NCI-H2081 (cell line): ENCODE results near the gene BPI.
"Not testable (repeated sequence)": the region's sequence is repeated elsewhere in the genome, so short reads cannot be mapped to it uniquely, and the experiment has no call there.

Experiments
- DNase-seq, 2 experiments: peaks; one replicate each; lab custom pipeline; 2025; lab: John Stamatoyannopoulos, UW

The BPI gene

DNA sequence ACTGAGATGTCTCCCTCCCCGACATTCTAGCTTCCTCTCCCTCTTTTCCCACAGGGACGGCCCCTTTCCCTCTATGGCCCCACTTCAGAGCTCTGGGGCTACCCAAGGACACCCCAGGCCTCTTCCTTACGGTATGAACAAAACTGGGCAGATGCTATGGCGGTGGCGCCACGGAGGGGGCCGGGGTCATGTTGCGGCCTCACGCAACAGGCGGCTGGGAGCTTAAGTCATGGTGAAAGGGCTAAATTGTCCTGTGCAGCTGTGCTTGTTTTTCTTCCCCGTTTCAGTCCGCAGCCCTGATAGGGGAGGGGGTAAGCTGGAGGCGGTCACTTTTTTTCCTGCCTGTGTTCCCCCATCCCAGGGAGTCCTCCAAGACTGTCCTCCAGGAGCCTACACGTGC is 25.8 kb upstream of the BPI start:
- no peak for DNase-seq

DNA sequence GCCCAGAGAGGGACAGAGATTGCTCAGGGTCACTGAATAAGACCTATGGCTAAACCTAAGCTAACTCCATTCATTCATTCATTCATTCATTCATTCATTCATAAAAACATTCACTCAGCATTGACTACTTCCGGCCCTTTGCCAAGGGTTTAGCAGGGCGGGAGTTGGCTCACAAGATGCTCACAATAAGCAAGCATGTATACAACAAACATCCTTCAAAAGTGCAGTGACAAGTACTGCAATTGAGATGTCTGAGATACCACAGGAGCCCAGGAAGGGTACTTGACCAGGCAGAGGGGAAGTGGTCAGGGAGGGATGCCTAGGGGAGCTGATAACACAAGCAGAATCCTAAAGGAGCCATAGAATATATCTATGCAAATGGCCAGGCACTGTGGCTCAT is 25.2 kb upstream of the BPI start:
- DNase-seq, result no peak

DNA sequence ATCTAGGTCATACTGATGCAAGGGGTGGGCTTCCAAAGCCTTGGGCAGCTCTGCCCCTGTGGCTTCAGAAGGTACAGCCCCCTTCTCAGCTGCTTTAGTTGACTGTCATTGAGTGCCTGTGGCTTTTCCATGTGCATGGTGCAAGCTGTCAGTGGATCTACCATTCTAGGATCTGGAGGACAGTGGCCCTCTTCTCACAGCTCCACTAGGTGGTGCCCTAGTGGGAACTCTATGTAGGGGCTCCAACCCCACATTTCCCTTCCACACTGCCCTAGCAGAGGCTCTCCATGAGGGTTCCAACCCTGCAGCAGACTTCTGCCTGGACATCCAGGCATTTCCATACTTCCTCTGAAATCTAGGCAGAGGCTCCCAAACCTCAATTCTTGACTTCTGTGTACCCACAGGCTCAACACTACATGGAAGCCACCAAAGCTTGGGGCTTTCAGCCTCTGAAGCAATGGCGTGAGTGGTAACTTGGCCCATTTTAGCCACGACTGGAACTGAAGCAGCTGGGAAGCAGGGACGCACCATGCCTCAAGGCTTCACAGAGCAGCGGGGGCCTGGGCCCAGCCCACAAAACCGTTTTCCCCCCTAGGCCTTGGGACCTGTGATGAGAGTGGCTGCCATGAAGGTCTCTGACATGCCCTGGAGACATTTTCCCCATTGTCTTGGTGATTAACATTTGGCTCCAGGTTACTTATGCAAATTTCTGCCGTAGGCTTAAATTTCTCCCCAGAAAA is 22.6 kb upstream of the BPI start:
- not testable (repeated sequence) for DNase-seq

DNA sequence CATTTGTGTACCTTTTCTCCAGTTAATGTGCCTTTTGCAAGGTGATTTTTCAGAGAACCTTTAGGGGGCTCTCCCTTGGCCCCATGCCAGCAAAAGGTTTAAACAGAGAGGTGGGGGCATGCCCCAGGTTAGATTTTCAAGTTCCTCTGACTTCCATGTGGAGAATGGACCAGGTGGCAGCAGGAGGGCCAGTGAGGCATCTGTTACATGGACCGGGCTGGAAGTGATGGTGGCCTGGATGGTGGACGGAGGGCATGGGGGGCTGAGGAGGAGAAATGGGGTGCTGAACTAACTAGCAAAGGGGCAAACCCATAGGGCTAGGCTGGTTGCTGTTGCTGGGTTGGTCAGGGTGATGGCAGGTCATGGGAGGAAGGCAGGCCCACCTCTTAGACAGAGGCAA is 20.7 kb upstream of the BPI start:
- DNase-seq, result no peak

DNA sequence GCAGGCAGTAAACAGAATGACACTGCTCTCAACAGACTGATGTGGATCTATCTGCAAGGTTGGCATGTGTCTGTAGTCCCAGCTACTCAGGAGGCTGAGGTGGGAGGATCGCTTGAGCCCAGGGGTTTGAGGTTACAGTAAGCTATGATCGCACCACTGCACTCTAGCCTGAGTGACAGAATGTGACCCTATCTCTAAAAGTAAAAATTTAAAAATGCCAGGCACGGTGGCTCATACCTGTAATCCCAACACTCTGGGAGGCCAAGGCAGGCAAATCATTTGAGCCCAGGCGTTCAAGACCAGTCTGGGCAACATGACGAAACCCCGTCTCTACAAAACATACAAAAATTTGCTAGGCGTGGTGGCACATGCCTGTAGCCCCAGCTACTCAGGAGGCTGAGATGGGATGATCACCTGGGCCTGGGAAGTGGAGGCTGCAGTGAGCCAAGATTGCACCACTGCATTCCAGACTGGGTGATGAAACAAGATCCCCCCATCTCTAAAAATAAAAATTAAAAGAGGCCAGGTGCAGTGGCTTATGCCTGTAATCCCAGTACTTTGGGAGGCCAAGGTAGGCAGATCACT is 19.8 kb upstream of the BPI start:
- DNase-seq, result not testable (repeated sequence)

DNA sequence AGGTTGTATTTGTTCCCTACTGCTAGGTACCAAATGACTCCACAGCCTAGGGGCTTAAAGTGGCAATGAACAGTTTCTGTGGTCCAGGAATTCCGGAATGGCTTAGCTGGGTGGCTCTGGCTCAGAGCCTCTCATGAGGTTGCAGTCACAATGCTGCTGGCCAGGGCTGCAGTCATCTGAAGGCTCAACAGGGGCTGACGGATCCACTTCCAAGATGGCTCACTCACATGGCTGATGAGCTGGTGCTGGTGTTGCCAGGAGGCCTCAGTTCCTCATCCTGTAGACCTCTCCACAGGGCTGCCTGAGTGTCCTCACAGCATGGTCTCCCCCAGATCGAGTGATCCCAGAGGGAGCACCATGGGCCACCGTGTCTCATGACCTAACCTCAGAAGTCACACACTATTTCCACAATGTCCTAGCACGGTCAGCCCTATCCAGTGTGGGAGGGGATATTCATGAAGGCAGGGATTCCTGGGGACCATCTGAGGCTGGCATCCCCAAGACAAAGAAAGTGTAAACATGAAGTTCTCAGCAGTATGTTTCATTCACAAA is 19.0 kb upstream of the BPI start:
- no peak for DNase-seq

DNA sequence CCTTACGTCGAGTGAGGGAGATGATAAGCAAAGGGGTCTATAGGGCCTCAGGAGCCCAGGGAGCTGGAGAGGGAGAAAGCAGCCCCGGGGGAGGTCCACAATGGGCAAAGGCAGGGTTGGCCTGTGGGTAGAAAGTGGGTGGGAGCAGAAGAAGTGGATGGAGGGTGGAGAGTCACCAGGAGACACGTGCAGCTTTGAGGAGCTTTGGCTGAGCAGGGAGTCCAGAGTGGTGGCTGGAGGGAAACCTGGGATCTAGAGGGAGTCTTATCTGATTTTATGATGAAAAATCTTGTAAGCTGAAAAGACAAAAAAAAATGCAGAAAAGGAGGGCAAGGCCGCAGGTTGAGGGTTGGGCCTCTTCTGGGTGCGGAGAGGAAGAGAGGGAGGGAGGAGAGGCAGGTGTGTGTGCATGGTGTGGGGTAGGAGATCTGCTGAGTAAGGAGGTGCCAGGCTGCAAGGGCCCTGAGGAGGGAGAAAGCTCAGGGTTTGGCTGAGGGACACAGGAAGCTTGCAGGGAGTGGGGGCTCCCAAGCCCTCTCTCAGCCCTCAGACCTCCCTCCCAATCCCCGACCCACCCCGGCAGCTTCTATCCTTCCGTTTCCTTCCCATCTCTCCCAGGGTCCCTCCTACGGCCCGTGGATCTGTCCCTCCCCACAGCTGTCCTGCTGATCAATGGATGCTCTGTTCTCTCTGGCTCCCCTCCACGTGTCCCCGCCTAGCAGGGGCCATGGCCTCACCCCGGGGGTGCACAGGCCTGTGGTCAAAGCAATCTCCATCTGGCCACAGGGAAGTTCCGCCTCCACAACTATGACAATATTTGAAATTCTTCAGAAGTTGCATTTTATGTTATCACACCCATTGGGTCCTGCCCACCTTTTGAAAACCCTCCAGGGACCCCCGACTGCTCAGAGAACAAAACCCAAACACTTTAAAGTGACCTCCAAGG is 17.1 kb upstream of the BPI start:
- DNase-seq, result no peak

DNA sequence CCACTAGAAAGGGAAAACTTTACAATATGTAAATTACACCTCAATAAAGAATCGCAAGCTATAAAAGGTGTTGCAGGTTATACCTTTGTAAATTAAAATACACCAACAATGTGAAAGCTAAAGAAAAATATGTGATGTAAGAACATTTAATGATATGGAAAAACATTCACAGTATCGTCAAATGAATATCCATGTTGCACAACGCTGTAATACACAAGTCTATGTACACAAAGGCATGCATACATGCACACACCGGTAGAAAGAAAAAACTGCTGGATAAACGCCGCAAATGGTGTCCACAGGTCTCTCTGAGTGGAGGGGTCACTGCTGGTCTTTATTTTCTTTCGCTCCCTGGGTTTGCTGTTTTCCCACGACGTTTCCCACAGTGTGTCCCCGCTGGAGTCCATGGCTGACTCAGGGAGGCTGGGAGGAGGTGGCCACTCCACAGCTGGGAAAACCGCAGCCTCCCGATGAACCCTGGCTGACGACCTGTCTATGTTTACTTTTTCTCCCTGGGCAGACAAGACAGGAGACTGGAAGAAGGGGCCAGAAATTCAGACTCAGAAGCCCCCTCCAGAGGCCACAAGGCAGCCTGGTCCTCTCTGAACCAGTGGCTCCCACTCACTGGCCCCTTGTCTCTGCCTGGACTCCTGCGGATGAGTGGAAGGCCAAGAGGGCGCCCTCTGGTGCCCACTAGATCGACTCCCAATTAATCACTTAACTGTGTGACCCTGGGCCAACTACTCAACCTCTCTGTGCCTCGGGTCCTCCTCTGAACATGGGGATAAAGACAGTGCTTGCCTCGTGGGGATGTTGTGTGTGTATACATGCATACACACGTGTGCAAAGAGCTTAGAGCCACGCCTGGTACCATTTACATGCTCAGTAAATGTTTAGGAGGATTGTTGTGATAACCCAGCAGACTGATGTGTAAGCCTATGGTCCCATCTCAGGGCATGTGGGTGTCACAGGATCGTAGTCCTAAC is 12.8 kb upstream of the BPI start:
- DNase-seq, result no peak

DNA sequence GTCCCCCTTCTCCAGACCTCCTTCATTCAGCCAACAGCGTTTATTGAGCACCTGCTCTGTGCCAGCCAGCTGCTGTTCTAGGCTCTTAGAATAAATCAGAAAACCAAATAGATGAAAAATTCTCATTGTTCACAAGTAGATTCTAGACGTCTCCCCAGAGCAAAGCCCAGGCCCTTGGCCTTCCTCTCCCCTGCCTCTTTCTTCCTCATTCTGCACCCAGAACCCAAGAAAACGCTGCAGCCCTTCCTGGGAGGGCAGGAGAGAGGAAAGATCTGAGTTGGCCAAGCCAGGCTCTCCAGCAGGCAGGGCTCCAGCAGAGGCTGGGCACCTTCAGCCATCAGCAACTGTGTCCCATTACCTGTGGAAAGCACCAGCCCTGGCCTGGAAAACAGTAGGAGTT is 12.0 kb upstream of the BPI start:
- DNase-seq, result no peak

DNA sequence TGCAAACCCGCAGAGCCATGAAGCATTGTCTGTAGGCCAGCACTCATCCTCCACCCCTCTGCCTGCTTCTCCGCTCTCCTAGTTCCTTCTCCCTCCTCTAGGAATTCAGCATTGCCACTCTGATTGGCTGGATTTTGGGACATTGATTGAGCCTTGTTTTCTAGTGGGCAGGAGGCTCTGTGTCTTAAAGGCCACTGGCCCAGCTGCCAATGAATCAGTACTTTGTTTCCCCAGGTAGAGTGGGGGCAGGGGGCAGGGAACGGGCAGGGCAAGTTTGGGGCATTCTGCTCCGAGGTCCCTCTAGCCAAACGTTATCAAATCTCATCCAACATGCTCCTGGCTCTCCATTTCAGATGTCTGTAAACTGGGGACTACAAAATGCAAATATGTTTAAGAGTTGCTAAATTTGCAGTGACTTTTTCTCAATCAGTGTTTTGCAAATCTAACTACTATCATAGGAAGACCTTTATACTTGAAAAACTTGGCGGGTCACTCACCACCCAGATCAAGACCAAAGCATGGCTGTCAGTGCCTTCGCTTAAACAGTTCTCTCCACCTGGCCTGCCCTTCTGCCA is 10.4 kb upstream of the BPI start:
- no peak for DNase-seq

DNA sequence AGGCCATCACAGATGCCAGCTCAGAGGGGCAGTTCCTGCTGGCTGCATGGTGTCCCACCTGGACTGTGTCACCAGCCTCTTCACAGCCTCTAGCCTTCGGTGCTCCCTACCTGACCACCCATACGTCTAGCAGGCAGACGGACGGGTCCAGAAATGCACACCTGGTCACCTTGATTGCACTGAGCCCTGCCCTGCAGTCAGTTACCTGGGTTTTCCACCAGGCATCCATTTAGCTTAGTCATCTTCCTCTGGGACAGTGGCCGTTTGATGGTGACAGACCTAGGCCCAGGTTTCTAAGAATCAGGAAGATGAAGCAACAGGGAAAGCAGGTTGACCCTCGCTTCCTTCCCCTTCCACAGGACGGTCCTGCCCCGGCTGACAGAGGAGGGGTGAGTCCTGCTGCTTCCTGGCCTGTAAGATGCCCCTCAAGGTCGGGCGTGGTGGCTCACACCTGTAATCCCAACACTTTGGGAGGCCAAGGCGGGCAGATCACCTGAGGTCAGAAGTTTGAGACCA is 9.8 kb upstream of the BPI start:
- no peak for DNase-seq

DNA sequence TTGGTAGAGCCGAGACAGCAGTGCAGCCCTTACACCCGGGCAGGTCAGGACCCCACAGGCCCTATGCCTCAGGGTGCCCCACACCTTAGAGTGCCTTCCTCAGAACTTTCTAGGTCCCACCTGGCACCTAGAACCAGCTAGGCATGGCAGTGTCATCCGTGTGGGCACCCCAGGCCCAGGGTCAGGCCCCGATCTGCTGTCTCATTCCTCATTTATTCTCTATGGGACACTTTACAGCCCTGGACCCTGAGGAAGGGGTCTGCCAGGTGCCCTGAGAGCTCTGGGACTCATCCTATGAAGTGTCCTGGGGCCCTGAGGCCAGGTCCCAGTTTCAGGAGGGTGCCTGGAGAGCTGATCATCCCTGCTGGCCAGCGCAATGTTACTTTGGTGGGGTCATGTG is 8.1 kb upstream of the BPI start:
- no peak for DNase-seq

DNA sequence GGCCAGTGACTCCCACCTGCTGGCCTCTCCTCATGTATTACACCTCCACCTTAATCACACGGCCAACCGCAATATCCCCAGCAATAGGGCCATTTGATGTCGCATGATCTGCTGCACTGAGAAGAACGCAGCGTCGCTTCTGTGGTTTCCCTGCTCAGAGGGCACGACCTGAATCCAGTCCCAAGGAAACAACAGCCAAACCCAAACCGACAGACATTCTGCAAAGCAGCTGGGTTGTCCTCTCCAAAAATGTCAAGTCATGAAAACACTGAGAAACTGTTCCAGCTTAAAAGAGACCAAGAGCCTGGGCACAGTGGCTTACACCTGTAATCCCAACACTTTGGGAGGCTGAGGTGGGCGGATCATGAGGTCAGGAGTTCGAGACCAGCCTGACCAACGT is 7.5 kb upstream of the BPI start:
- no peak for DNase-seq

DNA sequence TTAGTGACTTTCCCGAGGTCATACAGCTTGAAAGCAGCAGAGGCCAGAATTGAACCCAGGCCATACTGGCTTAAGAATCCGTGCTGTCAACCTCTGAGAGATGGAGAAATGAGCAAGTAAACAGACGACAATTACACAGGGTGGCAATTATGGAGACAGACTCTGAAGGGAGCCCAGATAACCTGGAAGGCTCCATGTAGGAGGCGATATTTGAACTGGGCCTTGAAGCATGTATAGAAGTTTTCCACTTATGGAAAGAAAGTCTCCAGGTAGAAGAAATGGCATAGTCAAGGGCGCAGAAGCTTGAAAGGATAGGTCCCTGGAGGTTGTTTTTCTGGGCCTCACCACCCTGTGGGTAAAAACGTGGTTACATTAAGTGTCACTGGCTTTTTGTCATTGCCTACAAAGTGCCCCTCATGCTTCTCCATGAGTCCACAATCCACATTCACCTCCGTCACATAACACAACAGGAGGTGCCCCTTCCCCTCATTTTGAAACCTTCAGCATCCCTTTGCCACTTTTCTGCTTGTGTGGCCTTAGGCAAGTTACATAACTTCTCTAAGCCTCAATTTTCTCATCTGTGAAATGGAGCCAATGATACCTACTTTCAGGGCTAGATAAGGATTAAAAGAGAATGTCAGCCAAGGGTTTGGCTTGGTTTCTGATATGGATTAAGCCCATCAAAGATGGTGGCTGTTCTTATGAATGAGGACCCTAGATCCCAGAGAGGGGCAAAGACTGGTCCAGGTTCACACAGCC is 5.9 kb upstream of the BPI start:
- DNase-seq, result no peak

DNA sequence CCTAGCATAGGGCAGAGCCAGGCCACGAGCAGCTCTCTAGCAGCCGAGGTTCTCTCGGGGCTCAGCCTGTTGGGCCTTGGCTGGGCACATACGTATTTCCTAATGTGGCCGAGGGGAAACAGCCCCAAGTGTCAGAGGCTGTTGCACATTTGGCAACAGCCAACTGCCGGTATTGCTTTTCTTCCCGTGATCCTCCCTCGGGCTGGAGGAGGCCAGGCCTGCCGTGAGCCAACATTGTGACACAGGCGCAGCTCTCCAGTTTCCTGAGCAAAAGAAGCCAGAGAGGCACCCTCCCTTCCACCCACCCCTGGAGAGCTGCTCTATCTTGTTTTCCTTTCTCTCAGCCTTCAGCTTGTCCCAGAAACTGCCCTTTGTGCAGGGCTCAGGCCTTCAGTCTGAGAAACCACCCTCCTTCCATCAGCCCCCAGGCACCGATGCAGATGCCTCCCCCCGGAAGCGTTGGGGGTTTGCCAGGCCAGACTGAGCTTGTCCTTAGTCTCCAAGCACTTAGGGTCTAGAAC is 5.1 kb upstream of the BPI start:
- DNase-seq, result no peak

DNA sequence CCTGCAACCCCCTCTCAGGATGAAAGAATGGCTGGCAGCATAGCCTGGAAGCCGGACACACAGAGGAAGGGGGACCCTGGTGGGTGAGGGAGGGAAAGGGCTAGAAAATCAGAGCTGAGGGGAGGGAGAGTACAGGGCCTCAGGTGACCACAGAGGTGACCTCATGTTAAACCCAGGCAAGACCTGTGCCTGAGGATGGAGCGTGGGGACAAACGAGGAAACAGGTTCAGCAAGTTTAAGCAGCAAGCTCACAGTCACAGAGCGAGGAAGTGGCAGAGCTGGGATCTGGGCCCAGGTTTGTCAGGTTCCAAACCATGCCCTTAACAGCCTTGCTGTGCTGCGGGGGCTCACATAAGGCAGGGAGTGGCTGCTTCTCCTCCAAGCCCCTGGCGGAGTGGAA is 4.0 kb upstream of the BPI start:
- no peak for DNase-seq

DNA sequence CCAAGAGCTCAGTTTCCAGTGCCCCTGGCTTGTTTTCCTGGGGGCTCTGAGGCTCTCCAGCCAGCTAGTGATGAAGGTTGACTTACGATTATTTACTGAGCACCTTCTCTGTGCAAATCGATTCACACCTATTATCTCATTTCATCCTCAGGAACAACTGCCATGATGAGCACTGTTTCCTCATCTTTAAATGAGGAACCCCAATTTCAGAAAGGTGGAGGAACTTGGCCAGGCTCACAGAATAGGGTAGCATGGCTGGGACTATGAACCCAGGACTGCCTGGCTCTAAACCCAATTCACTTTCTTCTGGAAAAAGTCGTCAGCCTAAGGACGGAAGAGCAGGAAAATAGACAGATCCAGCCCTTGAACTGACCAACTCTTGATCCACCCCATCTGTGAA is 3.5 kb upstream of the BPI start:
- no peak for DNase-seq

DNA sequence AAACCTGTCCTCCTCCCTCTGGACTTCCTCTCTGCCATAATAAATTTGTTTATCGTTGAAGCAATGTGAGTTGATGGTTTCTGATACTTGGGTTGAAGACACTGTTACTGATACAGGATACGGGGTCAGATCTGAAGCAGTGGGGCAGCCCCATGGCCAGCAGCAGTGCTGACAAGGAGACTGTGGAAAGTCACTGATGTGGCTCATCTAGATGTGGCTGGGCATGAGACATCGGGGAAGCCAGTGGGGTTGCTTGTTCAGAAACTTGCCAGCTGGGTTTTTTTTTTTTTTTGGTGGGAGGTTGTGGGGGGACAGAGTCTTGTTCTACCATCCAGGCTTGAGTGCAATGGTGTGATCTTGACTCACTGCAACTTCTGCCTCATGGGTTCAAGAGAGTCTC is 2.6 kb upstream of the BPI start:
- DNase-seq, result no peak

DNA sequence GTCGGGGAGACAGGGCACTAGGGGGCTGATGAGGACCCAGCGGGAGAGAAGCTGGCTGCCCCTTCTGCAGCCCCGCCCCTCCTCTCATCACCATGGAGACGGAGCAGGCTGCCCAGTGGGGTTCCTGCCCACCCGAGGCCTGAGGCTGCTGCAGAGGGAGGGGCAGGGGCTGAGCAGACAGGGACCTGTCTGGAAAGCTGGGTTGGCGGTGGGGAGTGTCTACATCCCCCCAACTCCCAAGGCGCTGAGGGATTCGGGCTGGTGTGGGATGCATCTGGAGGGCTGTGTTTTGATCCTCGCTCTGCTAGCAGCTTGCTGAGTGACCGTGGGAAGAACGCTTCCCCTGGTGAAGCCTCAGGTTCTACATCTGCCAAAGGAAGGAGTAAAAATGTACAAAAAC is 1.2 kb upstream of the BPI start:
- no peak for DNase-seq
